Heart left ventricle (tissue), 13 donors: Measurements from ENCODE around the gene DDX4.

ENCODE experiments used
- POLR2A ChIP-seq, 2 donors: fragments of 450-650 bp; IDR thresholded peaks; one replicate each; pipeline ENCODE4 v1.6.1; 2017; ENCODE audit warnings: antibody characterized with exemption in 2 of 2, mild to moderate bottlenecking in 2 of 2, moderate library complexity in 2 of 2
- TF ChIP-seq, protein P1 (sequence below), 12 donors: fragments of 200-600 bp; sonication (generic) in 4 of 12; IDR thresholded peaks; one replicate each; pipeline versions ENCODE4 v1.5.0 to v1.8.0; 2018 to 2022; ENCODE audit warnings: antibody characterized with exemption in 12 of 12, mild to moderate bottlenecking in 5 of 12
- donor health status: ischemic (EF 13 %, LVEDD 7.1; RV severe dilation, severe dysfunction).
- donor health status: DM: no; HTN: yes; CAD: no.
- donor health status: DM: no; HTN: no; CAD: no.
- donor health status: ischemic (EF 25% LVEDD 6.9; RV normal size, moderate dysfunction).
- donor health status: ischemic (EF 25% LVEDD 5.7; RV mildly dilated, moderate dysfunction).
- donor health status: ischemic (EF 35%, LVEDD 5.7; RV mildly dilated, moderate dysfunction).
- donor health status: nonischemic (EF 11% LVEDD 7.7; RV severe dilation, severe dysfunction).
- donor health status: DM: yes; HTN: yes; CAD: no.
- donor health status: PGD.
- donor health status: ischemic (EF 29% LVEDD 5.4; RV normal size, mild dysfunction).
- donor health status: nonischemic (EF 23%, LVEDD 6.1; RV moderate dilation, normal function).

DNA sequence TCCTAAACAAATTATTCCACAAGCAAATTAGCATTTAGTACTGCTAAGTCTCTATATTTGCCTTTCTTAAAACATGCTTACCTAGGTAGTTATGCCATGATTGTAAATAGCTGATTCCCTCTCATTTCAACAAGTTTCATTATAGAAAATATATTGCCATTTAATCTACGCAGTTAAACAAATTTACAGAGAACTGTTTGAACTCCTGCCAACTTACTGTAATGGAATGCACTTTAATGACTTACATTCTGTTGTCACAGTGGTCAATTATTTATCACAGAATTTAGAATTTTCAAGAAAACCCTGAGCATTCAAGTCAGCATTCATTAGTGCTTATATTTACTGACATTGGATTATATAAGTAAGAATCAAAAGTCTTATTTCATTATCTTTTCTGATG is 45.4 kb upstream of the DDX4 start:
- TF ChIP-seq, protein P1, sequence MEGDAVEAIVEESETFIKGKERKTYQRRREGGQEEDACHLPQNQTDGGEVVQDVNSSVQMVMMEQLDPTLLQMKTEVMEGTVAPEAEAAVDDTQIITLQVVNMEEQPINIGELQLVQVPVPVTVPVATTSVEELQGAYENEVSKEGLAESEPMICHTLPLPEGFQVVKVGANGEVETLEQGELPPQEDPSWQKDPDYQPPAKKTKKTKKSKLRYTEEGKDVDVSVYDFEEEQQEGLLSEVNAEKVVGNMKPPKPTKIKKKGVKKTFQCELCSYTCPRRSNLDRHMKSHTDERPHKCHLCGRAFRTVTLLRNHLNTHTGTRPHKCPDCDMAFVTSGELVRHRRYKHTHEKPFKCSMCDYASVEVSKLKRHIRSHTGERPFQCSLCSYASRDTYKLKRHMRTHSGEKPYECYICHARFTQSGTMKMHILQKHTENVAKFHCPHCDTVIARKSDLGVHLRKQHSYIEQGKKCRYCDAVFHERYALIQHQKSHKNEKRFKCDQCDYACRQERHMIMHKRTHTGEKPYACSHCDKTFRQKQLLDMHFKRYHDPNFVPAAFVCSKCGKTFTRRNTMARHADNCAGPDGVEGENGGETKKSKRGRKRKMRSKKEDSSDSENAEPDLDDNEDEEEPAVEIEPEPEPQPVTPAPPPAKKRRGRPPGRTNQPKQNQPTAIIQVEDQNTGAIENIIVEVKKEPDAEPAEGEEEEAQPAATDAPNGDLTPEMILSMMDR (IDR thresholded peaks at IDR 0.05) = no peak
- TF ChIP-seq POLR2A (IDR thresholded peaks at IDR 0.05) = no peak
